ENCODE data around the gene DNM1L. TPM values are rescaled to one million over a fixed set of nuclear protein-coding genes. Genes with fewer than 3 reads are reported as not detected.

The DNM1L gene
- polyA plus RNA-seq, 1 of the 3 experiments (the other 2 are of a cell fraction) = 26.6 TPM

- no peaks in the 10 kb centered on the region for H4K20me1 ChIP-seq (ENCODE audit: insufficient read depth)
- no peak overlapping the region for H2AFZ ChIP-seq (ENCODE audit: low read depth)
- no peaks in the 10 kb centered on the region for H3K79me2 ChIP-seq (ENCODE audit: insufficient read depth)
- no peaks in the 10 kb centered on the region for H3K9me2 ChIP-seq
- no peak overlapping the region for H3K4me3 ChIP-seq (ENCODE audit: low read depth in 2 of 2, low read length in 1 of 2)
- ChIA-PET CTCF (interaction anchor here (0.7 kb wide), 1 partner anchor 28 kb away, joined by 3 read pairs; no protein-coding TSS in a partner anchor), POLR2A (no interaction called here)
- no peak for TF ChIP-seq NRF1 (IDR thresholded peaks at IDR 0.05; ENCODE audit: low read depth, low read length)
- no peak overlapping the region for H3K27ac ChIP-seq (ENCODE audit: low read depth in 2 of 2, low read length in 1 of 2)
- H3F3A ChIP-seq (replicated peaks; ENCODE audit: insufficient read depth) = no peaks in the 10 kb centered on the region
- no peaks in the 10 kb centered on the region for H3K36me3 ChIP-seq (replicated peaks in 1 of 2; ENCODE audit: control insufficient read depth in 1 of 2, insufficient read depth in 2 of 2, low read length in 1 of 2)
- no peak for DNase-seq
- H3K27me3 ChIP-seq (ENCODE audit: insufficient read depth) = no peaks in the 10 kb centered on the region
- no peak overlapping the region for H3K4me2 ChIP-seq
- H3K9me3 ChIP-seq = no peaks in the 10 kb centered on the region
- WGBS (ENCODE audit: low lambda C conversion rate) = 32% methylated on average over 5 of the region's 5 CpGs
- H3K9ac ChIP-seq = no peak overlapping the region
- H3K4me1 ChIP-seq (ENCODE audit: control insufficient read depth in 1 of 2, insufficient read depth in 2 of 2, low read depth in 1 of 2, low read length in 1 of 2) = no peaks in the 10 kb centered on the region
Measured at GRCh38 chr12:32785557-32785956, 106.5 kb downstream of the DNM1L start.

GRCh38 chr12:32788405-32788804 is 109.3 kb downstream of the DNM1L start:
- ChIA-PET CTCF (interaction anchor here (1.7 kb wide), 1 partner anchor 32 kb away, joined by 5 read pairs; the partner anchor contains the start of gene YARS2), POLR2A (interaction anchor here (0.7 kb wide), 1 partner anchor 16 kb away, joined by 3 read pairs; no protein-coding TSS in a partner anchor)
- H3K4me1 ChIP-seq (ENCODE audit: control insufficient read depth in 1 of 2, insufficient read depth in 2 of 2, low read depth in 1 of 2, low read length in 1 of 2) = no peaks in the 10 kb centered on the region
- H4K20me1 ChIP-seq (ENCODE audit: insufficient read depth) = no peaks in the 10 kb centered on the region
- H3K9me3 ChIP-seq = no peaks in the 10 kb centered on the region
- H3K4me3 ChIP-seq (ENCODE audit: low read depth in 2 of 2, low read length in 1 of 2) = no peak overlapping the region
- no peaks in the 10 kb centered on the region for H3K36me3 ChIP-seq (replicated peaks in 1 of 2; ENCODE audit: control insufficient read depth in 1 of 2, insufficient read depth in 2 of 2, low read length in 1 of 2)
- no peak overlapping the region for H3K27ac ChIP-seq (ENCODE audit: low read depth in 2 of 2, low read length in 1 of 2)
- no peak overlapping the region for H2AFZ ChIP-seq (ENCODE audit: low read depth)
- WGBS (ENCODE audit: low lambda C conversion rate) = 37% methylated on average over 4 of the region's 4 CpGs
- H3K9me2 ChIP-seq = no peaks in the 10 kb centered on the region
- no peaks in the 10 kb centered on the region for H3K27me3 ChIP-seq (ENCODE audit: insufficient read depth)
- TF ChIP-seq EZH2phosphoT487 (IDR thresholded peaks at IDR 0.05; ENCODE audit: borderline replicate concordance, low read depth) = no peak
- no peak for TF ChIP-seq IRF3 (IDR thresholded peaks at IDR 0.05; ENCODE audit: low read depth, low read length)
- no peak for TF ChIP-seq MAX (IDR thresholded peaks at IDR 0.05; ENCODE audit: low read depth)
- TF ChIP-seq ZBTB33 (IDR thresholded peaks at IDR 0.05; ENCODE audit: borderline replicate concordance, low read depth) = no peak
- no peak for TF ChIP-seq MEF2A (IDR thresholded peaks at IDR 0.05; ENCODE audit: borderline replicate concordance, low read depth)
- no peak for TF ChIP-seq EP300 (IDR thresholded peaks at IDR 0.05; ENCODE audit: borderline replicate concordance in 1 of 2, low read depth in 1 of 2, low read length in 1 of 2)
- no peak for TF ChIP-seq RCOR1 (IDR thresholded peaks at IDR 0.05; ENCODE audit: low read length)
- TF ChIP-seq NFIC (IDR thresholded peaks at IDR 0.05; ENCODE audit: borderline replicate concordance) = no peak
- no peak for TF ChIP-seq POLR2AphosphoS5 (IDR thresholded peaks at IDR 0.05; ENCODE audit: low read depth, low read length)
- TF ChIP-seq USF1 (IDR thresholded peaks at IDR 0.05; ENCODE audit: borderline replicate concordance, low read depth) = no peak
- TF ChIP-seq GATA2 (CRISPR knock-in tag; IDR thresholded peaks at IDR 0.05) = no peak
- TF ChIP-seq CHD2 (IDR thresholded peaks at IDR 0.05; ENCODE audit: low read length, partially characterized antibody) = no peak
- TF ChIP-seq REST (IDR thresholded peaks at IDR 0.05; ENCODE audit: low read depth, low read length) = no peak
- no peaks in the 10 kb centered on the region for H3K79me2 ChIP-seq (ENCODE audit: insufficient read depth)
- H3K4me2 ChIP-seq = no peak overlapping the region
- H3K9ac ChIP-seq = no peak overlapping the region
- no peaks in the 10 kb centered on the region for H3F3A ChIP-seq (replicated peaks; ENCODE audit: insufficient read depth)
- no peak for DNase-seq

Measured in SK-N-SH (cell line).